ENCODE results near the gene HSPA5. TPM values are rescaled to one million over a fixed set of nuclear protein-coding genes. Genes with fewer than 3 reads are reported as not detected.

The HSPA5 gene
- total RNA-seq, 1 donor from 2014 or later = 44.2 TPM

DNA sequence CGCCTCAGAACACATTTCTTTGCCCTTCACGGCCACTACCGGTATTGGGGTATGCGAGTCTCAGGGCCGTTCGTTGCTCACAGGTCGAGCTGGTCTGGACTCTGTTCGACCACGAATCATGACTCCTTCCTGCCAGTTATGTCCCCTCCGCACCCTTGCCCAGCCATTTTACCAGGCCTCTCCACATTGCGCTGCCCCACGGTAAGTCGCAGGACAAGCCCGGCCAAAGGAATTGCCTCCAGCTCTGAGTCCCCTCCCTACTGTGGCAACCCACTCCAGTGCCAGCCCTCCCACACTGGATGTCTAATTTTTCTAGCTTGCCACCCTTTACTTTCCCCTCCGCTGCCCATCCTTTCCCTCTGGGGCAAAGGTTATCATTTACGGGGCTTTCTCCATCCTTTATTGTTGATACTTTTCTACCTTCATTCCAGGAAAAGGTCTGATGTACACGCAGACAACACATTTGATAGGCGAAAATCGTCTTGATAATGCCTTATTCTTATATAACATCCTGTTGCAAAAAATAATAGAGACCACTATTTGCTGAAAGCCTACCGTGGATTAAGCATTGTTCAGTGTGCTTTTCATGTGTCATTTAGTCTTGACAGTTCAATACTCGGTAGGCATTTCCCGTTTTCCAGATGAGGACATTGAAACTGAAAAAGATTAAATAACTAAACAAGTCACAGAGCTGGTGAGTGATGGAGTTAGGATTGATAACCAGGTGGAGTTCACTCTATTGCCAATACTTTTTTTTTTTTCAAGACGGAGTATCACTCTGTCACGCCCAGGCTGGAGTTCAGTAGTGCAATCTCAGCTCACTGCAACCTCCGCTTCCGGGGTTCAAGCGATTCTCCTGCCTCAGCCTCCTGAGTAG is 958 bp upstream of the HSPA5 start:
- DNase-seq (ENCODE audit: low spot score) = no peak
- H3K4me3 Mint-ChIP-seq = peak overlapping the region; percentile 98
- TF ChIP-seq EZH2phosphoT487 (IDR thresholded peaks at IDR 0.05) (no peak), EZH2 (IDR thresholded peaks at IDR 0.05) (no peak)
- TF ChIP-seq, protein P1, sequence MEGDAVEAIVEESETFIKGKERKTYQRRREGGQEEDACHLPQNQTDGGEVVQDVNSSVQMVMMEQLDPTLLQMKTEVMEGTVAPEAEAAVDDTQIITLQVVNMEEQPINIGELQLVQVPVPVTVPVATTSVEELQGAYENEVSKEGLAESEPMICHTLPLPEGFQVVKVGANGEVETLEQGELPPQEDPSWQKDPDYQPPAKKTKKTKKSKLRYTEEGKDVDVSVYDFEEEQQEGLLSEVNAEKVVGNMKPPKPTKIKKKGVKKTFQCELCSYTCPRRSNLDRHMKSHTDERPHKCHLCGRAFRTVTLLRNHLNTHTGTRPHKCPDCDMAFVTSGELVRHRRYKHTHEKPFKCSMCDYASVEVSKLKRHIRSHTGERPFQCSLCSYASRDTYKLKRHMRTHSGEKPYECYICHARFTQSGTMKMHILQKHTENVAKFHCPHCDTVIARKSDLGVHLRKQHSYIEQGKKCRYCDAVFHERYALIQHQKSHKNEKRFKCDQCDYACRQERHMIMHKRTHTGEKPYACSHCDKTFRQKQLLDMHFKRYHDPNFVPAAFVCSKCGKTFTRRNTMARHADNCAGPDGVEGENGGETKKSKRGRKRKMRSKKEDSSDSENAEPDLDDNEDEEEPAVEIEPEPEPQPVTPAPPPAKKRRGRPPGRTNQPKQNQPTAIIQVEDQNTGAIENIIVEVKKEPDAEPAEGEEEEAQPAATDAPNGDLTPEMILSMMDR (IDR thresholded peaks at IDR 0.05) = no peak
- H3K4me1 Mint-ChIP-seq = peaks cover 25% of the 10 kb centered on the region
- peaks cover 28% of the 10 kb centered on the region for H3K4me1 ChIP-seq
- H3K27ac ChIP-seq = peak overlapping the region; percentile 92
- no peaks in the 10 kb centered on the region for H3K27me3 ChIP-seq
- H3F3A ChIP-seq (ENCODE audit: low read depth) = peaks cover 28% of the 10 kb centered on the region
- peaks cover 15% of the 10 kb centered on the region for H3K36me3 ChIP-seq
- H3K4me3 ChIP-seq = peak overlapping the region; percentile 88
- H3K9me3 ChIP-seq (ENCODE audit: low read depth) = no peaks in the 10 kb centered on the region
- H4K20me1 ChIP-seq (ENCODE audit: low read depth) = peaks cover 39% of the 10 kb centered on the region
- H3K4me2 ChIP-seq = peak overlapping the region; percentile 94
- H3K9ac ChIP-seq = peak overlapping the region; percentile 98
- H2AFZ ChIP-seq (replicated peaks) = peak overlapping the region; percentile 81
- H3K27me3 Mint-ChIP-seq (ENCODE audit: insufficient read depth, low read depth) = peaks cover 11% of the 10 kb centered on the region
- H3K9me3 Mint-ChIP-seq = no peaks in the 10 kb centered on the region
- H3K79me2 ChIP-seq (ENCODE audit: low read depth) = peaks cover 49% of the 10 kb centered on the region
- peaks cover 33% of the 10 kb centered on the region for H3K36me3 Mint-ChIP-seq
- H3K27ac Mint-ChIP-seq = peak overlapping the region; percentile 99

DNA sequence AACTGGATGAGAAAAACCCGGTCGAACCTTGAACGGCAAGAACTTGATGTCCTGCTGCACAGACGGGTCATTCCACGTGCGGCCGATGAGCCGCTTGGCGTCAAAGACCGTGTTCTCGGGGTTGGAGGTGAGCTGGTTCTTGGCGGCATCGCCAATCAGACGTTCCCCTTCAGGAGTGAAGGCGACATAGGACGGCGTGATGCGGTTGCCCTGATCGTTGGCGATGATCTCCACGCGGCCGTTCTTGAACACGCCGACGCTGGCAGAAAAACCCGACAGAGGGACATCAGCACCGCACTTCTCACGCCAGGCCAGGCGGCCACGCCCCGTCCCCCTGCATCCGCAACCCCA is 519 bp downstream of the HSPA5 start:
- TF ChIP-seq, protein P1 (IDR thresholded peaks at IDR 0.05) = no peak
- TF ChIP-seq EZH2 (IDR thresholded peaks at IDR 0.05) (no peak), EZH2phosphoT487 (IDR thresholded peaks at IDR 0.05) (no peak)
- Histone ChIP-seq H3K9ac (peak overlapping the region; percentile 100), H3F3A (ENCODE audit: low read depth) (peaks cover 43% of the 10 kb centered on the region), H3K9me3 (ENCODE audit: low read depth) (no peaks in the 10 kb centered on the region), H3K79me2 (ENCODE audit: low read depth) (peaks cover 64% of the 10 kb centered on the region), H3K27me3 (no peaks in the 10 kb centered on the region), H3K4me2 (peak overlapping the region; percentile 92), H2AFZ (replicated peaks) (peak overlapping the region; percentile 10), H3K27ac (peak overlapping the region; percentile 98), H3K36me3 (peaks cover 28% of the 10 kb centered on the region), H4K20me1 (ENCODE audit: low read depth) (peaks cover 54% of the 10 kb centered on the region), H3K4me1 (peaks cover 28% of the 10 kb centered on the region), H3K4me3 (peak overlapping the region; percentile 87)
- Mint-ChIP-seq H3K27me3 (ENCODE audit: insufficient read depth, low read depth) (peaks cover 11% of the 10 kb centered on the region), H3K36me3 (peaks cover 46% of the 10 kb centered on the region), H3K4me3 (peak overlapping the region; percentile 98), H3K9me3 (no peaks in the 10 kb centered on the region), H3K27ac (peak overlapping the region; percentile 99), H3K4me1 (peaks cover 39% of the 10 kb centered on the region)
- peak; percentile 59 for DNase-seq (ENCODE audit: low spot score)

DNA sequence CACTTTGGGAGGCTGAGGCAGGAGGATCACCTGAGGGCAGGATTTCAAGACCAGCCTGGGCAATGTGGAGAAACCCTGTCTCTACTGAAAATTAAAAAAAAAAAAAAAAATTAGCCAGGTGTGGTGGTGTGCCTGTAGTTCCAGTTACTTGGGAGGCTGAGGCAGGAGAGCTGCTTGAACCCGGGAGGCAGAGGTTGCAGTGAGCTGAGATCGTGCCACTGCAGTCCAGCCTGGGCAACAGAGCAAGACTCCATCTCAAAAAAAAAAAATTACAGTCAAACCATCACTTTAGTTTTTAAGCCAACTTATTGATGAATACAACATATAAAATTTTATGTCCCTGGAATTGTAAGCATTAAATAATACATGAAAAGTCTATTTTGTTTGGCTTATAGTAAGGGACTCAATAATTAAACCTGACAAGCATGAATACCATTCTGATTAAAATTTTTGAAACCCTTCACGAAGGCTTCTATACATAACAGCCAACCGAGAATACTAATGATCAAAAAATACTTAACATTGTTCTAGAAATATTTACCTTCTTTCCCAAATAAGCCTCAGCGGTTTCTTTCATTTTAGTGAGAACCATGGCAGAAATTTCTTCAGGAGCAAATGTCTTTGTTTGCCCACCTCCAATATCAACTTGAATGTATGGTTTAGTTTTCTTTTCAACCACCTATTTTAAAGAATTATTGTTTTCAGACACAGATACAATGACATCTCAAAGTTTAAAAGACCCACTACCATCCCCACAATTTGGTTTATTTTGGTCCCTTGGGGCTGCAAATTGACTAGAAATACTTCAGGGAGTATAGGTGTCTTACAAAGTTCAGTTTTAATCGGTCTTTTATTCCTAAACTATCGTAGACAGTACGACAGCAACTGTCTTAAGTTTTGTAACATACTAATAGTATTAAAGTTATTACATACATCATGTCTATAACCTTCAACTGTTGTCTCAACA is 1.2 kb downstream of the HSPA5 start:
- Mint-ChIP-seq H3K4me1 (peaks cover 43% of the 10 kb centered on the region), H3K27ac (peak overlapping the region; percentile 74), H3K9me3 (no peaks in the 10 kb centered on the region), H3K4me3 (peak overlapping the region; percentile 98), H3K27me3 (ENCODE audit: insufficient read depth, low read depth) (peaks cover 11% of the 10 kb centered on the region), H3K36me3 (peaks cover 51% of the 10 kb centered on the region)
- H3K9ac ChIP-seq = peak overlapping the region; percentile 100
- H4K20me1 ChIP-seq (ENCODE audit: low read depth) = peaks cover 59% of the 10 kb centered on the region
- no peaks in the 10 kb centered on the region for H3K27me3 ChIP-seq
- H3K4me2 ChIP-seq = peak overlapping the region; percentile 92
- H3F3A ChIP-seq (ENCODE audit: low read depth) = peaks cover 50% of the 10 kb centered on the region
- no peak overlapping the region for H2AFZ ChIP-seq (replicated peaks)
- no peak overlapping the region for H3K27ac ChIP-seq
- H3K4me1 ChIP-seq = peaks cover 28% of the 10 kb centered on the region
- peaks cover 32% of the 10 kb centered on the region for H3K36me3 ChIP-seq
- peak overlapping the region; percentile 87 for H3K4me3 ChIP-seq
- DNase-seq (ENCODE audit: low spot score) = no peak
- peaks cover 66% of the 10 kb centered on the region for H3K79me2 ChIP-seq (ENCODE audit: low read depth)
- TF ChIP-seq EZH2 (IDR thresholded peaks at IDR 0.05) (no peak), EZH2phosphoT487 (IDR thresholded peaks at IDR 0.05) (no peak)
- TF ChIP-seq, protein P1 (IDR thresholded peaks at IDR 0.05) = no peak
- no peaks in the 10 kb centered on the region for H3K9me3 ChIP-seq (ENCODE audit: low read depth)

Data from neural progenitor cell (in vitro differentiated cells).